Kidney (tissue), 14 donors: ENCODE data around the gene SNRPD3. TPM values are rescaled to one million over a fixed set of nuclear protein-coding genes. Genes with fewer than 3 reads are reported as not detected.

Experiments
- DNase-seq, 5 donors: peaks; one replicate each; pipeline ENCODE4 v3.0.0-alpha.2; 2013 to 2020
- FAIRE-seq: peaks from 2 replicates; lab custom pipeline; 2012; peaks lifted over from hg19 to GRCh38; lab: Jason Lieb, UNC
- H3K27ac ChIP-seq, 2 donors: one replicate each; pipeline ENCODE4 v1.7.0; 2013; ENCODE audit warnings: low read depth in 2 of 2, low read length in 2 of 2, inconsistent platforms in 1 of 2
- H3K27me3 ChIP-seq: one replicate; pipeline ENCODE4 v1.7.1; 2013; ENCODE audit warnings: low read length, inconsistent platforms; ENCODE audit not compliant: control insufficient read depth, insufficient read depth
- H3K36me3 ChIP-seq, 3 donors: one replicate each; pipeline versions ENCODE4 v1.7.0 to v1.7.1; 2013; ENCODE audit warnings: low read length in 3 of 3, control low read depth in 1 of 3, inconsistent platforms in 1 of 3; ENCODE audit not compliant: insufficient read depth in 3 of 3, control insufficient read depth in 2 of 3
- H3K4me1 ChIP-seq, 3 donors: one replicate each; pipeline versions ENCODE4 v1.7.0 to v1.7.1; 2013; ENCODE audit warnings: low read length in 3 of 3, inconsistent platforms in 1 of 3, low read depth in 1 of 3; ENCODE audit not compliant: control insufficient read depth in 2 of 3, insufficient read depth in 2 of 3
- H3K4me3 ChIP-seq, 3 donors: one replicate each; pipeline versions ENCODE4 v1.7.0 to v1.8.1; 2013; ENCODE audit warnings: low read length in 3 of 3, control low read depth in 1 of 3, inconsistent platforms in 1 of 3
- H3K9ac ChIP-seq, 3 donors: one replicate each; pipeline versions ENCODE4 v1.7.0 to v1.7.1; 2013; ENCODE audit warnings: low read length in 3 of 3, control low read depth in 1 of 3, inconsistent platforms in 1 of 3
- H3K9me3 ChIP-seq, 3 donors: one replicate each; pipeline versions ENCODE4 v1.7.0 to v1.7.1; 2013; ENCODE audit warnings: low read length in 3 of 3, control low read depth in 1 of 3, inconsistent platforms in 1 of 3; ENCODE audit not compliant: control insufficient read depth in 2 of 3, insufficient read depth in 1 of 3
- CTCF ChIP-seq: IDR thresholded peaks from 3 replicates; pipeline ENCODE4 v1.5.1; 2012; ENCODE audit warnings: mild to moderate bottlenecking, moderate library complexity, borderline replicate concordance; ENCODE audit not compliant: insufficient read depth; ENCODE audit errors: extremely low read depth
- intact Hi-C: fragments of 100-400 bp; cut with DNase I; formaldehyde crosslinking; loops from one replicate; pipeline ENCODE4 v1.11.1; 2022
- polyA plus RNA-seq: library from polyadenylated mRNA; stranded (reverse); fragments of 350-450 nt; fragmentation: Illumina TruSeq; extraction: RNeasy Lipid Tissue Mini Kit (QIAGEN cat#74804); gene quantifications from one replicate; pipeline ENCODE4 v1.2.3, GENCODE V29; 2014; ENCODE audit warnings: low read depth, low replicate concordance; ENCODE audit not compliant: insufficient read depth
- total RNA-seq: library from RNA; stranded (reverse); fragmentation: NEBNext Ultra II Directional; extraction: Animal tissue kit (Norgen Biotek cat#: 25700); gene quantifications from one replicate; pipeline ENCODE4 v1.2.1, GENCODE V29; 2021
- donor health status: control.
- donor health status: control.
- donor health status: control.
- donor health status: control.
- donor health status: control.
- donor health status: DM: yes; HTN: yes; CAD: no.
- donor health status: Normal renal cell carcinoma (clear cell type).

Gene SNRPD3
- total and polyA plus RNA-seq, 2 donors from 2014 or later, result 73.7 to 136 TPM

GRCh38 chr22:24518771-24519485, 36.9 kb upstream of the SNRPD3 start:
- peaks cover 0 to 14% (median 0%) of the 10 kb centered on the region in 3 donors for H3K4me1 ChIP-seq
- no peak for TF ChIP-seq CTCF
- no peak overlapping the region for H3K9ac ChIP-seq
- H3K27me3 ChIP-seq, result no peaks in the 10 kb centered on the region
- H3K9me3 ChIP-seq, result no peaks in the 10 kb centered on the region
- no peak overlapping the region for H3K27ac ChIP-seq
- H3K4me3 ChIP-seq, result no peak overlapping the region
- FAIRE-seq (no peak), DNase-seq (no peak)
- intact Hi-C loops, result no loop called here
- peaks cover 0 to 17% (median under 1%) of the 10 kb centered on the region in 3 donors for H3K36me3 ChIP-seq

GRCh38 chr22:24519496-24519895, 36.3 kb upstream of the SNRPD3 start:
- DNase-seq, result no peak
- Histone ChIP-seq H3K4me3 (no peak overlapping the region), H3K27ac (no peak overlapping the region), H3K36me3 (peaks cover 0 to 17% (median 0%) of the 10 kb centered on the region in 3 donors), H3K9ac (no peak overlapping the region), H3K27me3 (no peaks in the 10 kb centered on the region), H3K4me1 (peaks cover 0 to 12% (median 0%) of the 10 kb centered on the region in 3 donors), H3K9me3 (no peaks in the 10 kb centered on the region)
- no peak for TF ChIP-seq CTCF
- intact Hi-C loops, result no loop called here
- no peak for FAIRE-seq

GRCh38 chr22:24521791-24522245, 34.0 kb upstream of the SNRPD3 start:
- DNase-seq (peak; percentile 71 to 93 (median 81)), FAIRE-seq (no peak)
- Histone ChIP-seq H3K36me3 (peaks cover 0 to 10% (median 2%) of the 10 kb centered on the region in 3 donors), H3K4me3 (no peak overlapping the region), H3K27me3 (no peaks in the 10 kb centered on the region), H3K4me1 (peaks cover 0 to 11% (median 0%) of the 10 kb centered on the region in 3 donors), H3K9me3 (no peaks in the 10 kb centered on the region), H3K27ac (no peak overlapping the region), H3K9ac (no peak overlapping the region)
- peak; percentile 61 for TF ChIP-seq CTCF
- intact Hi-C loops, result loop anchor here (10.0 kb wide), 1 partner anchor 197 kb away; no protein-coding TSS in a partner anchor
